Calu3 (cell line): ENCODE data around the gene ARMC6. TPM values are rescaled to one million over a fixed set of nuclear protein-coding genes. Genes with fewer than 3 reads are reported as not detected.

ENCODE experiments used
- BruUV-seq: library from RNA; stranded (reverse); fragments of 400-500 nt; replicated peaks from 2 replicates; lab custom pipeline; 2021; lab: Mats Ljungman, UMichigan
- CTCF ChIA-PET: fragments of 300-600 bp; sonication (Branson Sonifier 250); formaldehyde crosslinking; loops from one replicate; lab custom pipeline; 2022; ENCODE audit warnings: antibody characterized with exemption; lab: Charles Lee
- DNase-seq: peaks from one replicate; pipeline ENCODE4 v3.0.0; 2022
- H3K27ac Mint-ChIP-seq: one replicate; pipeline ENCODE4 v1.8.0; 2022; ENCODE audit warnings: mixed read lengths; ENCODE audit not compliant: unreplicated experiment
- H3K27me3 Mint-ChIP-seq: one replicate; pipeline ENCODE4 v1.8.0; 2022; ENCODE audit warnings: mixed read lengths; ENCODE audit not compliant: unreplicated experiment
- H3K36me3 Mint-ChIP-seq: one replicate; pipeline ENCODE4 v1.8.0; 2022; ENCODE audit warnings: mild to moderate bottlenecking, moderate library complexity, mixed read lengths; ENCODE audit not compliant: insufficient read depth, unreplicated experiment
- H3K4me1 Mint-ChIP-seq: one replicate; pipeline ENCODE4 v1.8.0; 2022; ENCODE audit warnings: mild to moderate bottlenecking, low read depth, mixed read lengths; ENCODE audit not compliant: unreplicated experiment
- H3K4me3 Mint-ChIP-seq: one replicate; pipeline ENCODE4 v1.8.0; 2022; ENCODE audit warnings: mild to moderate bottlenecking, low read depth, moderate library complexity, mixed read lengths; ENCODE audit not compliant: unreplicated experiment
- H3K9me3 Mint-ChIP-seq: one replicate; pipeline ENCODE4 v1.8.0; 2022; ENCODE audit warnings: low read depth, mixed read lengths; ENCODE audit not compliant: unreplicated experiment
- intact Hi-C: fragments of 100-400 bp; cut with micrococcal nuclease; formaldehyde crosslinking; loops from one replicate; pipeline ENCODE4 v1.10.0; 2022; ENCODE audit not compliant: unreplicated experiment
- total RNA-seq: library from RNA; stranded (reverse); gene quantifications from 2 replicates; pipeline ENCODE4 v1.2.3, GENCODE V29; 2022
- TF ChIP-seq, protein P1 (sequence below): fragments of 200-600 bp; IDR thresholded peaks from one replicate; pipeline ENCODE4 v1.8.0; 2022; ENCODE audit warnings: antibody characterized with exemption; ENCODE audit not compliant: unreplicated experiment

The ARMC6 gene
- total RNA-seq, 1 experiment from 2014 or later: 24.0 TPM

- Mint-ChIP-seq H3K36me3 (peaks cover 29% of the 10 kb centered on the region), H3K4me3 (peak overlapping the region; percentile 93), H3K9me3 (no peaks in the 10 kb centered on the region), H3K27ac (no peak overlapping the region), H3K4me1 (no peaks in the 10 kb centered on the region), H3K27me3 (no peaks in the 10 kb centered on the region)
- BruUV-seq: no TSS peak
- no peak for DNase-seq
- TF ChIP-seq, protein P1, sequence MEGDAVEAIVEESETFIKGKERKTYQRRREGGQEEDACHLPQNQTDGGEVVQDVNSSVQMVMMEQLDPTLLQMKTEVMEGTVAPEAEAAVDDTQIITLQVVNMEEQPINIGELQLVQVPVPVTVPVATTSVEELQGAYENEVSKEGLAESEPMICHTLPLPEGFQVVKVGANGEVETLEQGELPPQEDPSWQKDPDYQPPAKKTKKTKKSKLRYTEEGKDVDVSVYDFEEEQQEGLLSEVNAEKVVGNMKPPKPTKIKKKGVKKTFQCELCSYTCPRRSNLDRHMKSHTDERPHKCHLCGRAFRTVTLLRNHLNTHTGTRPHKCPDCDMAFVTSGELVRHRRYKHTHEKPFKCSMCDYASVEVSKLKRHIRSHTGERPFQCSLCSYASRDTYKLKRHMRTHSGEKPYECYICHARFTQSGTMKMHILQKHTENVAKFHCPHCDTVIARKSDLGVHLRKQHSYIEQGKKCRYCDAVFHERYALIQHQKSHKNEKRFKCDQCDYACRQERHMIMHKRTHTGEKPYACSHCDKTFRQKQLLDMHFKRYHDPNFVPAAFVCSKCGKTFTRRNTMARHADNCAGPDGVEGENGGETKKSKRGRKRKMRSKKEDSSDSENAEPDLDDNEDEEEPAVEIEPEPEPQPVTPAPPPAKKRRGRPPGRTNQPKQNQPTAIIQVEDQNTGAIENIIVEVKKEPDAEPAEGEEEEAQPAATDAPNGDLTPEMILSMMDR: no peak
- intact Hi-C loops: no loop called here
- CTCF ChIA-PET: no interaction called here
Observed at GRCh38 chr19:19033176-19033425, 302 bp upstream of the ARMC6 start.

DNA sequence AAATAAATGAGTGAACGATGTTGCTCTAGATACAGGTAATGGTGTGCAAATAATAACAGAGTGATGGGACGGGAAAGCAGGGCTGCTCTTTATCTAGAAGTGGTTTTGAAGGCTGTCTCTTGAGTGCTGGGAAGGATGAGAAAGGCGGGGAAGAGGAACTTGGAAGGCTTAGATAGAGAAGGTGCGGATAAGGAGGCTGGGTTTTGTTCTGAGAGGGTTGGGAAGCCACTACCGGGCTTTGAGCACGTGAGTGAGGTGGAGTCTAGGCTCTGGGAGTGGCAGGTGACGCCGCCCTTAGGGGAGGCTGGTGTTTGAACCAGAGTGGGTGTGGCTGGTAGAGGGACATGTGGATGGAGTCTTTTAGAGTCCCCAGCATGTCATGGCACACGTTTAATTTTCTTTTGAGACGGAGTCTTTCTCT lies 811 bp downstream of the ARMC6 start:
- BruUV-seq: TSS peak; percentile 62
- peaks cover 22% of the 10 kb centered on the region for H3K36me3 Mint-ChIP-seq

DNA sequence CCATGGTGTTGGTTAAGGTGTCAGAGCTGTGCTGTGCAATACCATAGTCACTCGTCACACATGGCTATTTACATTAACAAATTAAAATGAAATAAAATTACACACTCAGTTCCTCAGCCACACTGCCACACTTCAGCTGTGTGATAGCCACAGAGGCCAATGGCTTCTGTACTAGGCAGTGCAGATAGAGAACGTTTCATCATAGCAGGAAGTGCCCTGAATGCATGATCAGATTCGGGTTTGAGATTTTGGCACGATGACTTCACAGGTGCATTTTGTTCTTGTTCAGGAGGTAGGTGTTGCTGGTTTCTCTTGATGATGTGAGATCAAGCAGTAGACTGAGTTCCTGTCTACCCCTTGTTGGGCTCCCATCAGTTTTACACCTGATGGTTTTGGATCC lies 6.5 kb downstream of the ARMC6 start:
- Mint-ChIP-seq H3K36me3 (peaks cover 6% of the 10 kb centered on the region), H3K27ac (no peak overlapping the region), H3K4me3 (no peak overlapping the region), H3K4me1 (no peaks in the 10 kb centered on the region), H3K9me3 (no peaks in the 10 kb centered on the region), H3K27me3 (no peaks in the 10 kb centered on the region)
- TF ChIP-seq, protein P1: no peak
- intact Hi-C loops: no loop called here
- BruUV-seq: no TSS peak
- DNase-seq: no peak
- CTCF ChIA-PET: no interaction called here

More for the DNA sequence above, 811 bp downstream of the ARMC6 start:
- Mint-ChIP-seq H3K27me3 (no peaks in the 10 kb centered on the region), H3K9me3 (no peaks in the 10 kb centered on the region), H3K4me3 (peak overlapping the region; percentile 93), H3K27ac (peak overlapping the region; percentile 61), H3K4me1 (no peaks in the 10 kb centered on the region)
- DNase-seq: peak; percentile 69
- TF ChIP-seq, protein P1: no peak
- CTCF ChIA-PET: no interaction called here
- intact Hi-C loops: no loop called here

- no TSS peak for BruUV-seq
- CTCF ChIA-PET: no interaction called here
Observed at GRCh38 chr19:19040417-19040816, 7.0 kb downstream of the ARMC6 start.

More at GRCh38 chr19:19040417-19040816, 7.0 kb downstream of the ARMC6 start:
- Mint-ChIP-seq H3K27me3 (no peaks in the 10 kb centered on the region), H3K36me3 (peaks cover 10% of the 10 kb centered on the region), H3K9me3 (no peaks in the 10 kb centered on the region), H3K27ac (no peak overlapping the region), H3K4me1 (no peaks in the 10 kb centered on the region), H3K4me3 (no peak overlapping the region)
- DNase-seq: no peak
- TF ChIP-seq, protein P1: no peak
- intact Hi-C loops: no loop called here
